ENCODE data around the gene SLC29A4. TPM values are rescaled to one million over a fixed set of nuclear protein-coding genes. Genes with fewer than 3 reads are reported as not detected.

Gene SLC29A4
- polyA plus RNA-seq, 1 of the 3 experiments (the other 2 are of a cell fraction): 12.3 TPM

GRCh38 chr7:5349005-5349380, 66.2 kb downstream of the SLC29A4 start (continued):
- TF ChIP-seq USF2 (IDR thresholded peaks at IDR 0.05; ENCODE audit: borderline replicate concordance, low read depth, low read length): no peak

GRCh38 chr7:5349437-5350173, 66.9 kb downstream of the SLC29A4 start:
- CTCF ChIA-PET: interaction anchor here (1.5 to 8.3 kb wide), 2 partner anchors 17 to 110 kb away, joined by 6 to 94 read pairs; no protein-coding TSS in a partner anchor

GRCh38 chr7:5350174-5350463, 67.4 kb downstream of the SLC29A4 start:
- CTCF ChIA-PET: interaction anchor here (1.5 to 8.3 kb wide), 2 partner anchors 16 to 110 kb away, joined by 6 to 94 read pairs; no protein-coding TSS in a partner anchor
- H3K27ac ChIP-seq (ENCODE audit: low read depth in 2 of 2, low read length in 1 of 2): no peak overlapping the region
- DNase-seq: no peak
- no peak overlapping the region for H3K9ac ChIP-seq
- H3K4me1 ChIP-seq (ENCODE audit: control insufficient read depth in 1 of 2, insufficient read depth in 2 of 2, low read depth in 1 of 2, low read length in 1 of 2): peaks cover 10 to 12% of the 10 kb centered on the region in 2 experiments; a peak in 2 of 4 replicates
- 96% methylated on average over 15 of the region's 15 CpGs for WGBS (ENCODE audit: low lambda C conversion rate)
- POLR2A ChIA-PET: no interaction called here
- no peak overlapping the region for H3K4me3 ChIP-seq (ENCODE audit: low read depth in 2 of 2, low read length in 1 of 2)
- H2AFZ ChIP-seq (ENCODE audit: low read depth): no peak overlapping the region
- H3K27me3 ChIP-seq (ENCODE audit: insufficient read depth): no peaks in the 10 kb centered on the region
- peaks cover 35 to 39% of the 10 kb centered on the region in 2 experiments for H3K36me3 ChIP-seq (replicated peaks in 1 of 2; ENCODE audit: control insufficient read depth in 1 of 2, insufficient read depth in 2 of 2, low read length in 1 of 2)
- no peaks in the 10 kb centered on the region for H3K9me2 ChIP-seq
- peaks cover 79% of the 10 kb centered on the region for H3K79me2 ChIP-seq (ENCODE audit: insufficient read depth)
- no peak overlapping the region for H3K4me2 ChIP-seq
- no peaks in the 10 kb centered on the region for H3K9me3 ChIP-seq
- H4K20me1 ChIP-seq (ENCODE audit: insufficient read depth): peaks cover 60% of the 10 kb centered on the region
- peaks cover 4% of the 10 kb centered on the region for H3F3A ChIP-seq (replicated peaks; ENCODE audit: insufficient read depth)
- TF ChIP-seq POLR2AphosphoS5 (IDR thresholded peaks at IDR 0.05; ENCODE audit: low read depth, low read length) (no peak), RCOR1 (IDR thresholded peaks at IDR 0.05; ENCODE audit: low read length) (no peak), RXRA (IDR thresholded peaks at IDR 0.05; ENCODE audit: borderline replicate concordance, low read depth) (no peak), GABPA (IDR thresholded peaks at IDR 0.05; ENCODE audit: low read depth) (no peak), ZBTB33 (IDR thresholded peaks at IDR 0.05; ENCODE audit: borderline replicate concordance, low read depth) (no peak), SIN3A (IDR thresholded peaks at IDR 0.05; ENCODE audit: borderline replicate concordance, low read depth, low read length) (no peak), USF1 (IDR thresholded peaks at IDR 0.05; ENCODE audit: borderline replicate concordance, low read depth) (no peak), FOXJ3 (CRISPR knock-in tag; IDR thresholded peaks at IDR 0.05) (no peak), SMC3 (IDR thresholded peaks at IDR 0.05; ENCODE audit: low read depth, low read length) (no peak), EP300 (IDR thresholded peaks at IDR 0.05; ENCODE audit: borderline replicate concordance in 1 of 2, low read depth in 1 of 2, low read length in 1 of 2) (no peak), JUND (IDR thresholded peaks at IDR 0.05) (no peak), FOXM1 (IDR thresholded peaks at IDR 0.05; ENCODE audit: low read depth) (no peak), CHD2 (IDR thresholded peaks at IDR 0.05; ENCODE audit: low read length, partially characterized antibody) (no peak)

More at GRCh38 chr7:5349437-5350173, 66.9 kb downstream of the SLC29A4 start:
- Histone ChIP-seq H3K27ac (ENCODE audit: low read depth in 2 of 2, low read length in 1 of 2) (no peak overlapping the region), H4K20me1 (ENCODE audit: insufficient read depth) (peaks cover 55% of the 10 kb centered on the region), H3F3A (replicated peaks; ENCODE audit: insufficient read depth) (peaks cover 4% of the 10 kb centered on the region), H2AFZ (ENCODE audit: low read depth) (no peak overlapping the region), H3K36me3 (replicated peaks in 1 of 2; ENCODE audit: control insufficient read depth in 1 of 2, insufficient read depth in 2 of 2, low read length in 1 of 2) (peaks cover 37 to 45% of the 10 kb centered on the region in 2 experiments), H3K4me2 (no peak overlapping the region), H3K27me3 (ENCODE audit: insufficient read depth) (no peaks in the 10 kb centered on the region), H3K4me3 (ENCODE audit: low read depth in 2 of 2, low read length in 1 of 2) (no peak overlapping the region), H3K9ac (no peak overlapping the region), H3K4me1 (ENCODE audit: control insufficient read depth in 1 of 2, insufficient read depth in 2 of 2, low read depth in 1 of 2, low read length in 1 of 2) (peaks cover 6% of the 10 kb centered on the region in 2 experiments; a peak in 2 of 4 replicates), H3K9me2 (no peaks in the 10 kb centered on the region), H3K79me2 (ENCODE audit: insufficient read depth) (peaks cover 74% of the 10 kb centered on the region), H3K9me3 (no peaks in the 10 kb centered on the region)
- WGBS (ENCODE audit: low lambda C conversion rate): 93% methylated on average over 34 of the region's 34 CpGs
- POLR2A ChIA-PET: no interaction called here
- no peak for TF ChIP-seq FOSL2 (IDR thresholded peaks at IDR 0.05; ENCODE audit: borderline replicate concordance, low read depth)
- TF ChIP-seq ZBTB33 (IDR thresholded peaks at IDR 0.05; ENCODE audit: borderline replicate concordance, low read depth): no peak
- TF ChIP-seq TEAD4 (IDR thresholded peaks at IDR 0.05; ENCODE audit: borderline replicate concordance, insufficient read depth): no peak
- no peak for TF ChIP-seq ELF1 (IDR thresholded peaks at IDR 0.05)
- DNase-seq: peak; percentile 38
